IMR-90 (cell line): ENCODE data around the gene POLR3A. TPM values are rescaled to one million over a fixed set of nuclear protein-coding genes. Genes with fewer than 3 reads are reported as not detected.
A peak's percentile ranks its signal among the peaks of the same experiment; 100 is the strongest.

Experiments
- ATAC-seq: fragments of 200-7000 bp; cut with Tn5 transposase; 2 replicates; pipeline ENCODE4 v1.9.1; 2020; ENCODE audit warnings: low read depth, mild to moderate bottlenecking, moderate library complexity
- BruUV-seq: library from RNA; stranded (reverse); fragments of 400-500 nt; replicated peaks from 2 replicates; lab custom pipeline; 2021; lab: Mats Ljungman, UMichigan
- CTCF ChIA-PET: fragments of 300-600 bp; formaldehyde crosslinking; extraction: SDS; loops from one replicate; lab custom pipeline; 2021; ENCODE audit warnings: antibody characterized with exemption; lab: Yijun Ruan, JAX
- POLR2A ChIA-PET: fragments of 300-600 bp; sonication (Branson Sonifier 250); formaldehyde crosslinking; loops from one replicate; lab custom pipeline; 2022; ENCODE audit warnings: antibody characterized with exemption; ENCODE audit not compliant: unreplicated experiment; lab: Charles Lee
- DNase-seq: peaks from one replicate; pipeline ENCODE4 v3.0.0; 2013
- H2AFZ ChIP-seq: replicated peaks from 2 replicates; pipeline ENCODE3; 2013; ENCODE audit warnings: low read length, mild to moderate bottlenecking; ENCODE audit not compliant: poor library complexity
- H2AK5ac ChIP-seq: 2 replicates; pipeline ENCODE4 v1.6.1; 2013; ENCODE audit warnings: low read depth, low read length, inconsistent platforms
- H2AK9ac ChIP-seq: replicated peaks from 2 replicates; pipeline ENCODE3; 2013; ENCODE audit warnings: mild to moderate bottlenecking, low read depth, low read length, moderate library complexity; ENCODE audit not compliant: poor library complexity
- H2BK120ac ChIP-seq: 2 replicates; pipeline ENCODE4 v1.6.1; 2013; ENCODE audit warnings: low read depth, low read length, inconsistent platforms
- H2BK15ac ChIP-seq: 3 replicates; pipeline ENCODE4 v1.6.1; 2013; ENCODE audit warnings: low read depth, low read length, inconsistent platforms
- H2BK20ac ChIP-seq: 2 replicates; pipeline ENCODE4 v1.6.1; 2013; ENCODE audit warnings: low read depth, mild to moderate bottlenecking, inconsistent platforms, low read length, moderate library complexity
- H2BK5ac ChIP-seq: 2 replicates; pipeline ENCODE4 v1.6.1; 2013; ENCODE audit warnings: mild to moderate bottlenecking, low read depth, low read length, inconsistent platforms; ENCODE audit not compliant: poor library complexity, severe bottlenecking
- H3K14ac ChIP-seq: replicated peaks from 2 replicates; pipeline ENCODE4 v1.6.1; 2013; ENCODE audit warnings: low read depth, low read length, inconsistent platforms
- H3K18ac ChIP-seq: 2 replicates; pipeline ENCODE4 v1.6.1; 2013; ENCODE audit warnings: low read depth, low read length, control low read depth
- H3K23ac ChIP-seq: 2 replicates; pipeline ENCODE4 v1.6.1; 2013; ENCODE audit warnings: low read depth, low read length, inconsistent platforms
- H3K27ac ChIP-seq: 2 replicates; pipeline ENCODE4 v1.5.1; 2013; ENCODE audit warnings: mild to moderate bottlenecking, control low read depth, low read length; ENCODE audit not compliant: insufficient read depth
- H3K27me3 ChIP-seq: 2 replicates; pipeline ENCODE4 v1.6.1; 2013; ENCODE audit warnings: low read length; ENCODE audit not compliant: control insufficient read depth, insufficient read depth
- H3K36me3 ChIP-seq: 2 replicates; pipeline ENCODE4 v1.6.1; 2013; ENCODE audit warnings: low read length, mixed read lengths; ENCODE audit not compliant: control insufficient read depth, insufficient read depth
- H3K4ac ChIP-seq: 2 replicates; pipeline ENCODE4 v1.6.1; 2013; ENCODE audit warnings: low read depth, low read length, inconsistent platforms
- H3K4me1 ChIP-seq: 2 replicates; pipeline ENCODE4 v1.6.1; 2013; ENCODE audit warnings: low read length, mixed read lengths; ENCODE audit not compliant: control insufficient read depth, insufficient read depth
- H3K4me2 ChIP-seq: 2 replicates; pipeline ENCODE4 v1.6.1; 2013; ENCODE audit warnings: low read depth, mild to moderate bottlenecking, control low read depth, low read length, moderate library complexity
- H3K4me3 ChIP-seq: 2 replicates; pipeline ENCODE4 v1.5.1; 2013; ENCODE audit warnings: low read depth, mild to moderate bottlenecking, control low read depth, low read length, moderate library complexity; ENCODE audit not compliant: insufficient read depth
- H3K56ac ChIP-seq: 2 replicates; pipeline ENCODE4 v1.6.1; 2013; ENCODE audit warnings: low read length, inconsistent platforms; ENCODE audit not compliant: insufficient read depth; ENCODE audit errors: extremely low read depth
- H3K79me1 ChIP-seq, 2 experiments: 2 replicates each; pipeline ENCODE4 v1.6.1; 2013; ENCODE audit warnings: low read length in 2 of 2, inconsistent platforms in 1 of 2, low read depth in 1 of 2
- H3K9ac ChIP-seq: 2 replicates; pipeline ENCODE4 v1.6.1; 2013; ENCODE audit warnings: low read depth, low read length, control low read depth
- H3K9me1 ChIP-seq: 2 replicates; pipeline ENCODE4 v1.6.1; 2013; ENCODE audit warnings: low read length, inconsistent platforms; ENCODE audit not compliant: insufficient read depth
- H3K9me3 ChIP-seq: 2 replicates; pipeline ENCODE4 v1.6.1; 2013; ENCODE audit warnings: low read length; ENCODE audit not compliant: control insufficient read depth, insufficient read depth
- H4K20me1 ChIP-seq: 2 replicates; pipeline ENCODE4 v1.6.1; 2013; ENCODE audit warnings: low read length, inconsistent platforms; ENCODE audit not compliant: insufficient read depth
- H4K5ac ChIP-seq: 2 replicates; pipeline ENCODE4 v1.6.1; 2013; ENCODE audit warnings: mild to moderate bottlenecking, low read depth, low read length, control low read depth
- H4K8ac ChIP-seq, 2 experiments: 2 replicates each; pipeline ENCODE4 v1.6.1; 2013; ENCODE audit warnings: low read depth in 2 of 2, low read length in 2 of 2, control low read depth in 1 of 2, inconsistent platforms in 1 of 2
- H4K91ac ChIP-seq: 2 replicates; pipeline ENCODE4 v1.6.1; 2013; ENCODE audit warnings: low read depth, low read length, inconsistent platforms; ENCODE audit not compliant: insufficient read depth
- BHLHE40 ChIP-seq: fragments of 150-350 bp; IDR thresholded peaks from 2 replicates; pipeline ENCODE4 v1.6.1; 2016; ENCODE audit warnings: mild to moderate bottlenecking, low read depth, low read length
- CEBPB ChIP-seq: IDR thresholded peaks from 2 replicates; pipeline ENCODE4 v1.6.1; 2012; ENCODE audit warnings: low read depth, low read length, improper control_type of control experiment
- CHD1 ChIP-seq: IDR thresholded peaks from 2 replicates; pipeline ENCODE4 v1.6.1; 2012; ENCODE audit warnings: low read depth, low read length, improper control_type of control experiment
- FOS ChIP-seq: fragments of 150-350 bp; IDR thresholded peaks from 2 replicates; pipeline ENCODE4 v1.6.1; 2016; ENCODE audit warnings: low read depth, low read length
- MAFK ChIP-seq: IDR thresholded peaks from 2 replicates; pipeline ENCODE4 v1.6.1; 2012; ENCODE audit warnings: low read depth, low read length, improper control_type of control experiment
- MAZ ChIP-seq: IDR thresholded peaks from 2 replicates; pipeline ENCODE4 v1.6.1; 2012; ENCODE audit warnings: low read depth, mild to moderate bottlenecking, low read length, improper control_type of control experiment, moderate library complexity, borderline replicate concordance
- POLR2A ChIP-seq: IDR thresholded peaks from 2 replicates; pipeline ENCODE4 v1.6.1; 2012; ENCODE audit warnings: mild to moderate bottlenecking, low read depth, low read length
- RCOR1 ChIP-seq: IDR thresholded peaks from 2 replicates; pipeline ENCODE4 v1.6.1; 2012; ENCODE audit warnings: mild to moderate bottlenecking, low read length, improper control_type of control experiment; ENCODE audit not compliant: insufficient replicate concordance
- RFX5 ChIP-seq: IDR thresholded peaks from 2 replicates; pipeline ENCODE4 v1.8.0; 2012; ENCODE audit warnings: low read depth, mild to moderate bottlenecking, low read length, moderate library complexity
- SMC3 ChIP-seq: fragments of 150-350 bp; IDR thresholded peaks from 2 replicates; pipeline ENCODE4 v1.6.1; 2016; ENCODE audit warnings: low read depth, mild to moderate bottlenecking, antibody characterized with exemption, low read length, moderate library complexity
- WGBS, 2 experiments: methylation state at CpG; one replicate each; pipeline versions ENCODE4 v1.1.5 to v1.1.7; 2013; ENCODE audit warnings: missing lambda C conversion rate in 2 of 2; ENCODE audit not compliant: insufficient read length in 1 of 2; ENCODE audit errors: extremely low coverage in 2 of 2; 5-methylcytosine and 5-hydroxymethylcytosine counted together
- dilution Hi-C: fragments of 300-500 bp; cut with HindIII; formaldehyde crosslinking; loops from one replicate; pipeline ENCODE4 v1.14.3; 2018; ENCODE audit warnings: low sequenced_read_pairs; ENCODE audit not compliant: unreplicated experiment
- in situ Hi-C: fragments of 300-500 bp; cut with MboI; formaldehyde crosslinking; loops from 3 replicates; pipeline ENCODE4 v1.14.3; 2019; ENCODE audit warnings: low sequenced_read_pairs, inconsistent platforms, mixed read lengths
- intact Hi-C: fragments of 100-400 bp; cut with micrococcal nuclease; formaldehyde crosslinking; loops from 2 replicates; pipeline ENCODE4 v1.10.0; 2022
- polyA plus RNA-seq, 3 experiments: library from polyadenylated mRNA; depleted of rRNA; stranded (reverse); fragments of >200 nt; gene quantifications; 2 replicates each; pipeline ENCODE4 v1.2.3, GENCODE V29; 2012; ENCODE audit warnings: low replicate concordance in 1 of 3
- total RNA-seq: library from RNA; depleted of rRNA; stranded (reverse); fragments of >200 nt; gene quantifications from 2 replicates; pipeline ENCODE4 v1.2.3, GENCODE V29; 2012
- TF ChIP-seq, protein P1 (sequence below): fragments of 150-350 bp; IDR thresholded peaks from 2 replicates; pipeline ENCODE4 v1.6.1; 2016; ENCODE audit warnings: low read depth, mild to moderate bottlenecking, low read length, moderate library complexity, borderline replicate concordance
- TF ChIP-seq, protein P2 (sequence below): fragments of 150-350 bp; IDR thresholded peaks from 2 replicates; pipeline ENCODE4 v1.6.1; 2017; ENCODE audit warnings: mild to moderate bottlenecking, antibody characterized with exemption, low read length, low read depth
- TF ChIP-seq, protein P3 (sequence below): conservative IDR thresholded peaks from 2 replicates; pipeline ENCODE4 v1.5.1; 2012; ENCODE audit warnings: mild to moderate bottlenecking, low read depth, low read length, improper control_type of control experiment

POLR3A gene
- total and polyA plus RNA-seq, 2 of the 4 experiments (the other 2 are of a cell fraction) = 11.9 to 24.4 TPM

GRCh38 chr10:77946084-77946483 is 83.2 kb downstream of the POLR3A start:
- ATAC-seq (no peak), DNase-seq (no peak)
- ChIA-PET POLR2A (no interaction called here), CTCF (no interaction called here)
- Histone ChIP-seq H3K9me3 (peaks cover 2% of the 10 kb centered on the region; the same call in 1 of the 2 replicates), H2AK9ac (no peak overlapping the region), H3K27me3 (no peaks in the 10 kb centered on the region), H2BK15ac (no peak overlapping the region; the same call in 2 of the 3 replicates), H3K4ac (no peak overlapping the region), H4K8ac (peak overlapping the region in 1 of 2 experiments; percentile 50; a peak in 1 of 4 replicates), H3K79me1 (no peaks in the 10 kb centered on the region), H3K4me1 (peaks cover 14% of the 10 kb centered on the region), H3K4me2 (no peak overlapping the region), H3K14ac (no peak overlapping the region), H3K4me3 (no peak overlapping the region), H3K18ac (no peak overlapping the region), H2BK20ac (no peak overlapping the region), H4K91ac (no peak overlapping the region), H2AK5ac (0 out of 2 replicates have a peak overlapping the region, but pooled peaks have one; percentile 43), H3K56ac (no peak overlapping the region), H4K5ac (no peak overlapping the region), H3K23ac (no peak overlapping the region), H3K36me3 (no peaks in the 10 kb centered on the region), H3K9ac (no peak overlapping the region), H3K9me1 (peaks cover 11% of the 10 kb centered on the region; the same call in 1 of the 2 replicates), H4K20me1 (peaks cover 2% of the 10 kb centered on the region; the same call in 1 of the 2 replicates), H3K27ac (no peak overlapping the region), H2BK5ac (no peak overlapping the region), H2BK120ac (peak overlapping the region; percentile 3; the same call in 1 of the 2 replicates), H2AFZ (no peak overlapping the region)
- no TSS peak for BruUV-seq
- WGBS, 2 experiments = no CpG with 5 or more reads among the region's 2 CpGs
- in situ Hi-C loops = no loop called here
- dilution Hi-C loops = no loop called here
- intact Hi-C loops = no loop called here
- no peak for TF ChIP-seq RCOR1
- TF ChIP-seq, protein P1, sequence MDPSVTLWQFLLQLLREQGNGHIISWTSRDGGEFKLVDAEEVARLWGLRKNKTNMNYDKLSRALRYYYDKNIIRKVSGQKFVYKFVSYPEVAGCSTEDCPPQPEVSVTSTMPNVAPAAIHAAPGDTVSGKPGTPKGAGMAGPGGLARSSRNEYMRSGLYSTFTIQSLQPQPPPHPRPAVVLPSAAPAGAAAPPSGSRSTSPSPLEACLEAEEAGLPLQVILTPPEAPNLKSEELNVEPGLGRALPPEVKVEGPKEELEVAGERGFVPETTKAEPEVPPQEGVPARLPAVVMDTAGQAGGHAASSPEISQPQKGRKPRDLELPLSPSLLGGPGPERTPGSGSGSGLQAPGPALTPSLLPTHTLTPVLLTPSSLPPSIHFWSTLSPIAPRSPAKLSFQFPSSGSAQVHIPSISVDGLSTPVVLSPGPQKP = no peak
- TF ChIP-seq FOS = no peak
- TF ChIP-seq BHLHE40 = no peak
- TF ChIP-seq MAZ = no peak
- no peak for TF ChIP-seq CEBPB
- no peak for TF ChIP-seq RFX5
- TF ChIP-seq MAFK = no peak
- TF ChIP-seq CHD1 = no peak
- TF ChIP-seq POLR2A = no peak
- TF ChIP-seq SMC3 = no peak
- TF ChIP-seq, protein P2, sequence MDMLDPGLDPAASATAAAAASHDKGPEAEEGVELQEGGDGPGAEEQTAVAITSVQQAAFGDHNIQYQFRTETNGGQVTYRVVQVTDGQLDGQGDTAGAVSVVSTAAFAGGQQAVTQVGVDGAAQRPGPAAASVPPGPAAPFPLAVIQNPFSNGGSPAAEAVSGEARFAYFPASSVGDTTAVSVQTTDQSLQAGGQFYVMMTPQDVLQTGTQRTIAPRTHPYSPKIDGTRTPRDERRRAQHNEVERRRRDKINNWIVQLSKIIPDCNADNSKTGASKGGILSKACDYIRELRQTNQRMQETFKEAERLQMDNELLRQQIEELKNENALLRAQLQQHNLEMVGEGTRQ = no peak
- TF ChIP-seq, protein P3, sequence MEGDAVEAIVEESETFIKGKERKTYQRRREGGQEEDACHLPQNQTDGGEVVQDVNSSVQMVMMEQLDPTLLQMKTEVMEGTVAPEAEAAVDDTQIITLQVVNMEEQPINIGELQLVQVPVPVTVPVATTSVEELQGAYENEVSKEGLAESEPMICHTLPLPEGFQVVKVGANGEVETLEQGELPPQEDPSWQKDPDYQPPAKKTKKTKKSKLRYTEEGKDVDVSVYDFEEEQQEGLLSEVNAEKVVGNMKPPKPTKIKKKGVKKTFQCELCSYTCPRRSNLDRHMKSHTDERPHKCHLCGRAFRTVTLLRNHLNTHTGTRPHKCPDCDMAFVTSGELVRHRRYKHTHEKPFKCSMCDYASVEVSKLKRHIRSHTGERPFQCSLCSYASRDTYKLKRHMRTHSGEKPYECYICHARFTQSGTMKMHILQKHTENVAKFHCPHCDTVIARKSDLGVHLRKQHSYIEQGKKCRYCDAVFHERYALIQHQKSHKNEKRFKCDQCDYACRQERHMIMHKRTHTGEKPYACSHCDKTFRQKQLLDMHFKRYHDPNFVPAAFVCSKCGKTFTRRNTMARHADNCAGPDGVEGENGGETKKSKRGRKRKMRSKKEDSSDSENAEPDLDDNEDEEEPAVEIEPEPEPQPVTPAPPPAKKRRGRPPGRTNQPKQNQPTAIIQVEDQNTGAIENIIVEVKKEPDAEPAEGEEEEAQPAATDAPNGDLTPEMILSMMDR = no peak
